CD4-positive, alpha-beta T cell treated with Interleukin-6 for 4 hours (primary cell): ENCODE results near the gene EHD4.

Experiments used
- DNase-seq: peaks from one replicate; pipeline ENCODE4 v3.0.0-alpha.2; 2020; ENCODE audit warnings: mixed read lengths

The EHD4 gene

GRCh38 chr15:41853831-41854230, 118.5 kb downstream of the EHD4 start:
- no peak for DNase-seq

DNA sequence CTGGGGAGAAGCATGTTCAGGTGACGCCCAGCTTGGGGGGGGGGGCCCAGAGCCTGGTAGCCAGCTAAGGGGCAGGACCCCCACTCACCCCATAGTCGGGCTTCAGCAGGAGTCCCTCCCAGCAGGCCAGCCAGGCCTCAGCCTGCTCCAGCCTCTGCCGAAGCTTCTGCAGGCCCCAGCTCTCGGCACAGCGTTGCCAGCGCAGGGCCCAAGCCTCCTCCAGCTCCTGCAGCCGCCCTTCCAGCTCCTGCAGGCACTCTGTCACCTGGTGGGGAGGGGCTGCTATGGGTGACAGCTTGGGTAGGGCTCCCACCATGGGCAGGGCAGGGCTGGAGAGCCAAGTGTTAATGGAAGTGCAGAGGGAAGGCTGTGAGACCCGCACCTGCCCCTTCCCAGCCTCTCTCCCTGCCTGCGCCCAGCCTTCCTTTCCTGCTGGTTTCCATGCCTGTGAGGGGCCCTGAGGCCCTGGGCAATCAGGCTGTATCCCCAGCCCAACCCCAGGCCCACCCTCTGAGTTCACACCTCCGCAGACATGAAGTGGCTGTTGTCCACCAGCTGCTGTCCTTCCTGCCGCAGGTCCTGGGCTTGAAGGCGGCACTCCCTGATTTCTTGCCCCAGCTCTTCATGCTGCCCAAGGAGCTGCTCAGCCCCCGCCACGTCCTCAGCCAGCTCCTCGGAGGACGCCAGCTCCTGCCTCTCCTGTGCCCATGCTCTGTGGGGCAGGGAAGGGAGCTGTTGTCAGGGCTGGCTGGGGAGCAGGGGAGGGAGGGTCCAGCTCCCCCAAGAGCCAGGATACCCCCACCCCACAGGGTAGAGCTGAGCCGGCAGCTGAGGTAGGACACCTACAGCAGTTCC, 119.4 kb downstream of the EHD4 start:
- no peak for DNase-seq

DNA sequence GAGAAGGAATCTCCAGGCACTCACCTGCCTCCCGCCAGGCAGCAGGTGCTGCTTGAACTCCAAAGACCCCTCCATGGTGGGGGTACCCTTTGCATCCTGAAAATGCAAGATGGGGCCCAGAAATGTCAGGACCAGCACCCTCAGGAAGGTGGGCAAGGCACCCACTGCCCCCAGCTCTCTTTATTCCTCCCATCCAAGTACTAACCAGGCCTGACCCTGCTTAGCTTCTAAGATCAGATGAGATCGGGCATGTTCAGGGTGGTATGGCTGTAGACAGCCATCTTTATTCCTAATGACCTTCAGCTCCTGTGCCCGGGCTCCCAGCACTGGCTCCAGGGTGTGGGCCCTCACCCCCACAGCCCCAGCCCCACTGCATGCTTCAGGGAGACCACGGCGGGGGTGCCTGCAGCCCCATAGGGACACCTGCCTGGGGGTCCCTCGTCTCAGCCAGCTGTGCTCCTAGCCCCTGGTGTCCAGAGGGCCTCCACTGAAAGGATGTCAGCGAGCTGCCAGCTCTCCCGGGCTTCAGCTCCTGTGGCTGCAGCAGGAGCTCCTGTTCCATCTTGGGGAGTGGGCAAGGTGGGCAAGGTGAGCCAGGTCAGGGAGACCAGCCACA, 120.5 kb downstream of the EHD4 start:
- no peak for DNase-seq

DNA sequence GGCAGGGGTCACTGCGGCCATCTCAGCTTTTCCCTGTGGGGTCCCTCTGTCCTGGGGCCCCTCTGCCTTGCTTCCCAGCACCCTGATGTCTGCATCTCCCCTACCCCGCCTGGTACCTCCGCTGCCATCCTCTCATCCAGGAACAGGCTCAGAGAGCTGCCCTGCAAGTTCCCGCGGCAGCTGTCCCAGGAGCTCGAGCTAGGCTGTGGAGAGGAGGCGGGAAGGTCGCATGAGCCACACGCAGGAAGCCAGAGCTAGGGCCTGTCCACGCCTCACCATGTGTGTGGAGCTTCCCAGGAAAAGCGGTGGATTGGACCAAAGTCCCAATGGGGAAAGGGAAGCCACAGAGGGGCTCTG, 121.2 kb downstream of the EHD4 start:
- DNase-seq, result no peak

GRCh38 chr15:41850482-41851166, 121.7 kb downstream of the EHD4 start:
- DNase-seq, result no peak

GRCh38 chr15:41849861-41850260, 122.5 kb downstream of the EHD4 start:
- no peak for DNase-seq

DNA sequence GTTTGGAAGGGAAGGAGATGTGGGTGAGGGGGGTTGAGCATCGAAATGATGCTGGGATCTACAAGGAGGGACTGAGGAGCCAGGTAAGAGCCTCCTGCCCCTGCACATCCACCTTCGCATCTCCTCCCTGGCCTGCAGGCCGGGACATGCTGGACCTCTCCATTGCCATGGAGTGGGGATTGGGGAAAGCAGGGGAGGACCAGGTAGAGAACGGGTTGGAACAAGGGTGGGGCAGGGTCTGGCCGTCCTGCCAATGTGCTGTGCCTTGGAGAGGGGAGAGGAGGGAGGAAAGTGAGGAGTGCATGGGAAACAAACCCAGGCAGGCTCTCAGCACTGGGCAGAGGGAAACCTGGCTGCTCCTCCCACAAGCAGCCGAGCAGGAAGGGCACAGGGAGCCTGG, 123.2 kb downstream of the EHD4 start:
- no peak for DNase-seq

- no peak for DNase-seq
Observed at GRCh38 chr15:41848631-41849030, 123.7 kb downstream of the EHD4 start.

DNA sequence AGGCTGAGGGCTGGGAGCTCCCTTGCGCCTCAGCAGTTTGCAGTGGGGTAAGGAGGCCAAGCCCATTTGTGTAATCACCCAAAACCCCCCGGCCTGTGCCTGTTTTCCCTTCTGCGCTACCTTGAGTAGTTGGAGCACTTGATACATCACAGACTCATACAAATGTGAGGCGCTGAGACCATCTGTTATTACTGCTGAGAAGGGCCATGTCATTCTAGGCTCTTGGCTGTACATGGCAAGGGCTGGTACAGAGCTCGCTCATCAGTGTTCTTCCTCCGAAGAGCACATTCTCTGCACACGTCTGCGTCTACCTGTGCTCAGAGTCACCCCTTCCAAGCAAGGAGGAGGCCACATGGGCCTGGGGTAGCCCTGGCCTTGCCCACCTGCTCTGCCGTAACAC, 124.4 kb downstream of the EHD4 start:
- DNase-seq, result no peak

- DNase-seq, result no peak
Observed at GRCh38 chr15:41847206-41847605, 125.2 kb downstream of the EHD4 start.
